Keratinocyte (primary cell): Measurements from ENCODE around the gene NGEF. TPM values are rescaled to one million over a fixed set of nuclear protein-coding genes. Genes with fewer than 3 reads are reported as not detected.

Source experiments
- DNase-seq: peaks from one replicate; pipeline ENCODE4 v3.0.0-alpha.2; 2011; ENCODE audit warnings: low read depth, missing footprints, low spot score
- FAIRE-seq: peaks from 2 replicates; lab custom pipeline; 2011; peaks lifted over from hg19 to GRCh38; lab: Jason Lieb, UNC
- H2AFZ ChIP-seq: 2 replicates; pipeline ENCODE4 v1.6.0; 2012; ENCODE audit warnings: low read length, control low read depth, inconsistent platforms; ENCODE audit not compliant: control insufficient read depth
- H3K27ac ChIP-seq: 2 replicates; pipeline ENCODE4 v1.5.1; 2011; ENCODE audit warnings: low read length; ENCODE audit not compliant: control insufficient read depth, insufficient read depth
- H3K27me3 ChIP-seq: 3 replicates; pipeline ENCODE4 v1.6.0; 2011; ENCODE audit warnings: low read length; ENCODE audit not compliant: control insufficient read depth, insufficient read depth; ENCODE audit errors: extremely low read depth
- H3K36me3 ChIP-seq, 2 experiments: 2 replicates in 1 of 2; 3 replicates in 1 of 2; pipeline ENCODE4 v1.5.1; 2011; ENCODE audit warnings: low read length in 2 of 2, mild to moderate bottlenecking in 1 of 2; ENCODE audit not compliant: control insufficient read depth in 2 of 2, insufficient read depth in 2 of 2; ENCODE audit errors: extremely low read depth in 1 of 2
- H3K4me1 ChIP-seq: 3 replicates; pipeline ENCODE4 v1.5.1; 2011; ENCODE audit warnings: low read length; ENCODE audit not compliant: control insufficient read depth, insufficient read depth; ENCODE audit errors: extremely low read depth
- H3K4me2 ChIP-seq: 3 replicates; pipeline ENCODE4 v1.6.0; 2011; ENCODE audit warnings: low read depth, low read length; ENCODE audit not compliant: control insufficient read depth, insufficient read depth; ENCODE audit errors: extremely low read depth
- H3K4me3 ChIP-seq, 3 experiments: fragments of 200-600 bp in 1 of 3; sonication (generic) in 1 of 3; 2 replicates in 2 of 3; 3 replicates in 1 of 3; pipeline ENCODE4 v1.5.1; 2011 to 2016; ENCODE audit warnings: low read length in 3 of 3, mild to moderate bottlenecking in 3 of 3, control low read depth in 2 of 3, inconsistent platforms in 1 of 3, low read depth in 1 of 3, mixed read lengths in 1 of 3, mixed run types in 1 of 3, moderate library complexity in 1 of 3; ENCODE audit not compliant: control insufficient read depth in 2 of 3, insufficient read depth in 2 of 3; ENCODE audit errors: extremely low read depth in 1 of 3
- H3K79me2 ChIP-seq: 2 replicates; pipeline ENCODE4 v1.6.0; 2012; ENCODE audit warnings: low read length; ENCODE audit not compliant: control insufficient read depth, insufficient read depth
- H3K9ac ChIP-seq: 3 replicates; pipeline ENCODE4 v1.6.0; 2011; ENCODE audit warnings: low read length; ENCODE audit not compliant: control insufficient read depth, insufficient read depth; ENCODE audit errors: extremely low read depth
- H3K9me1 ChIP-seq: 3 replicates; pipeline ENCODE4 v1.6.0; 2011; ENCODE audit warnings: low read length; ENCODE audit not compliant: control insufficient read depth, insufficient read depth; ENCODE audit errors: extremely low read depth
- H3K9me3 ChIP-seq: 2 replicates; pipeline ENCODE4 v1.5.1; 2012; ENCODE audit warnings: low read depth, low read length; ENCODE audit not compliant: control insufficient read depth
- H4K20me1 ChIP-seq: 3 replicates; pipeline ENCODE4 v1.6.0; 2011; ENCODE audit warnings: low read length; ENCODE audit not compliant: control insufficient read depth, insufficient read depth; ENCODE audit errors: extremely low read depth
- CTCF ChIP-seq, 3 experiments: IDR thresholded peaks in 1 of 3; conservative IDR thresholded peaks in 1 of 3; optimal IDR thresholded peaks in 1 of 3; 2 replicates in 2 of 3; 3 replicates in 1 of 3; pipeline versions ENCODE3 to v1.5.1; 2011; ENCODE audit warnings: low read length in 3 of 3, mild to moderate bottlenecking in 3 of 3, moderate library complexity in 2 of 3, control low read depth in 1 of 3, inconsistent platforms in 1 of 3; ENCODE audit not compliant: insufficient read depth in 2 of 3; ENCODE audit errors: extremely low read depth in 1 of 3
- EZH2 ChIP-seq: IDR thresholded peaks from one replicate; pipeline ENCODE4 v1.6.1; 2012; ENCODE audit warnings: inconsistent platforms, mild to moderate bottlenecking, low read length, moderate library complexity
- dilution Hi-C: fragments of 300-500 bp; cut with MboI; formaldehyde crosslinking; loops from one replicate; pipeline ENCODE4 v1.7.0; 2020; ENCODE audit warnings: low sequenced_read_pairs; ENCODE audit not compliant: extremely low pct_ligation_motif_present
- polyA plus RNA-seq, 5 experiments: library from polyadenylated mRNA; depleted of rRNA in 3 of 5; stranded (reverse) in 3 of 5; stranded (forward) in 1 of 5; unstranded in 1 of 5; fragments of >200 nt; gene quantifications; 1 replicate in 1 of 5; 2 replicates in 3 of 5; 3 replicates in 1 of 5; pipeline versions ENCODE4 v1.2.1 to v1.2.3, GENCODE V29; 2011 to 2012; ENCODE audit warnings: missing spikeins in 2 of 5, low read depth in 1 of 5, low replicate concordance in 1 of 5

NGEF gene
- polyA plus RNA-seq, 1 donor (not counting 4 experiments of a cell fraction or from before 2014, with no cell fraction given): 0.17 TPM

- H4K20me1 ChIP-seq: peaks cover 3% of the 10 kb centered on the region
- DNase-seq: no peak
- H3K4me1 ChIP-seq: peaks cover 20% of the 10 kb centered on the region
- H3K27ac ChIP-seq: no peak overlapping the region
- H3K4me2 ChIP-seq: no peak overlapping the region
- TF ChIP-seq EZH2 (no peak), CTCF (optimal IDR thresholded peaks at IDR 0.05 in 1 of 3, IDR thresholded peaks at IDR 0.05 in 1 of 3, conservative IDR thresholded peaks at IDR 0.05 in 1 of 3; ENCODE audit: extremely low read depth in 1 of 3, insufficient read depth in 2 of 3, low read length in 3 of 3) (no peak)
- H3K36me3 ChIP-seq: peaks cover 18% of the 10 kb centered on the region in 2 experiments
- no peak overlapping the region for H3K4me3 ChIP-seq
- no peaks in the 10 kb centered on the region for H3K9me3 ChIP-seq
- no peak for FAIRE-seq
- no peak overlapping the region for H2AFZ ChIP-seq
- H3K9me1 ChIP-seq: no peaks in the 10 kb centered on the region
- no peaks in the 10 kb centered on the region for H3K27me3 ChIP-seq
- H3K79me2 ChIP-seq: no peaks in the 10 kb centered on the region
- dilution Hi-C loops: no loop called here
- H3K9ac ChIP-seq: no peak overlapping the region
Measured at GRCh38 chr2:232836934-232837333, 176.1 kb downstream of the NGEF start.

GRCh38 chr2:232835687-232836208, 177.3 kb downstream of the NGEF start:
- Histone ChIP-seq H3K9ac (no peak overlapping the region), H2AFZ (no peak overlapping the region), H3K4me2 (no peak overlapping the region), H3K9me3 (no peaks in the 10 kb centered on the region), H3K4me3 (no peak overlapping the region), H3K27me3 (no peaks in the 10 kb centered on the region), H4K20me1 (peaks cover 3% of the 10 kb centered on the region), H3K4me1 (peaks cover 20% of the 10 kb centered on the region), H3K79me2 (no peaks in the 10 kb centered on the region), H3K36me3 (peaks cover 21 to 25% of the 10 kb centered on the region in 2 experiments), H3K9me1 (no peaks in the 10 kb centered on the region), H3K27ac (no peak overlapping the region)
- dilution Hi-C loops: no loop called here
- DNase-seq (no peak), FAIRE-seq (no peak)
- TF ChIP-seq EZH2 (no peak), CTCF (optimal IDR thresholded peaks at IDR 0.05 in 1 of 3, IDR thresholded peaks at IDR 0.05 in 1 of 3, conservative IDR thresholded peaks at IDR 0.05 in 1 of 3; ENCODE audit: extremely low read depth in 1 of 3, insufficient read depth in 2 of 3, low read length in 3 of 3) (no peak)
